GM19043 (cell line): Measurements from ENCODE around the gene SLC35E2B.
"Not testable (repeated sequence)": the region's sequence is repeated elsewhere in the genome, so short reads cannot be mapped to it uniquely, and the experiment has no call there.

ENCODE experiments used
- ATAC-seq: cut with Tn5 transposase; IDR thresholded peaks from one replicate; pipeline ENCODE4 v1.9.1; 2021; ENCODE audit warnings: low read depth; ENCODE audit not compliant: unreplicated experiment

Gene SLC35E2B

GRCh38 chr1:1704284-1704957, 11.8 kb upstream of the SLC35E2B start:
- ATAC-seq = not testable (repeated sequence)

- ATAC-seq = no peak
Observed at GRCh38 chr1:1703796-1704195, 11.2 kb upstream of the SLC35E2B start.

GRCh38 chr1:1702506-1702905, 9.9 kb upstream of the SLC35E2B start:
- not testable (repeated sequence) for ATAC-seq

GRCh38 chr1:1700557-1700956, 8.0 kb upstream of the SLC35E2B start:
- ATAC-seq = not testable (repeated sequence)

GRCh38 chr1:1700067-1700466, 7.5 kb upstream of the SLC35E2B start:
- ATAC-seq = not testable (repeated sequence)

GRCh38 chr1:1699061-1699460, 6.5 kb upstream of the SLC35E2B start:
- ATAC-seq = not testable (repeated sequence)

GRCh38 chr1:1697358-1698183, 5.0 kb upstream of the SLC35E2B start:
- not testable (repeated sequence) for ATAC-seq

- ATAC-seq = not testable (repeated sequence)
Observed at GRCh38 chr1:1696431-1697357, 4.1 kb upstream of the SLC35E2B start.

- not testable (repeated sequence) for ATAC-seq
Observed at GRCh38 chr1:1692324-1692713, 276 bp downstream of the SLC35E2B start.

GRCh38 chr1:1691443-1691842, 1.2 kb downstream of the SLC35E2B start:
- not testable (repeated sequence) for ATAC-seq

- ATAC-seq = not testable (repeated sequence)
Observed at GRCh38 chr1:1689526-1689925, 3.1 kb downstream of the SLC35E2B start.

GRCh38 chr1:1687846-1688245, 4.7 kb downstream of the SLC35E2B start:
- ATAC-seq = no peak

GRCh38 chr1:1684031-1684681, 8.4 kb downstream of the SLC35E2B start:
- no peak for ATAC-seq

GRCh38 chr1:1683104-1683905, 9.3 kb downstream of the SLC35E2B start:
- ATAC-seq = no peak

GRCh38 chr1:1680912-1681273, 11.7 kb downstream of the SLC35E2B start:
- no peak for ATAC-seq

- no peak for ATAC-seq
Observed at GRCh38 chr1:1680031-1680911, 12.3 kb downstream of the SLC35E2B start.

GRCh38 chr1:1678581-1679380, 13.8 kb downstream of the SLC35E2B start:
- ATAC-seq = no peak
